WTC11 (cell line): Measurements from ENCODE around the gene SSH3. TPM values are rescaled to one million over a fixed set of nuclear protein-coding genes. Genes with fewer than 3 reads are reported as not detected.

Experiments
- ATAC-seq: fragments of 200-7000 bp; cut with Tn5 transposase; 2 replicates; pipeline ENCODE4 v1.10.0; 2021; ENCODE audit warnings: mild to moderate bottlenecking, moderate library complexity
- CTCF ChIA-PET: fragments of 300-600 bp; sonication (Branson Sonifier 250); formaldehyde crosslinking; loops from one replicate; lab custom pipeline; 2021; ENCODE audit warnings: antibody characterized with exemption; lab: Charles Lee
- POLR2A ChIA-PET: fragments of 350-600 bp; sonication (Branson Sonifier 250); formaldehyde crosslinking; loops from one replicate; lab custom pipeline; 2021; ENCODE audit warnings: antibody characterized with exemption; lab: Charles Lee
- DNase-seq: peaks from one replicate; pipeline ENCODE4 v3.0.0; 2021; ENCODE audit warnings: low spot score
- H3K27ac Mint-ChIP-seq: 2 replicates; pipeline ENCODE4 v1.8.0; 2021; ENCODE audit warnings: mixed read lengths
- H3K27me3 Mint-ChIP-seq: 2 replicates; pipeline ENCODE4 v1.8.0; 2021; ENCODE audit warnings: low read depth, mild to moderate bottlenecking, moderate library complexity, mixed read lengths
- H3K36me3 Mint-ChIP-seq: 2 replicates; pipeline ENCODE4 v1.8.0; 2021; ENCODE audit warnings: mixed read lengths
- H3K4me1 Mint-ChIP-seq: 2 replicates; pipeline ENCODE4 v1.8.0; 2022; ENCODE audit warnings: mixed read lengths
- H3K4me3 Mint-ChIP-seq: 2 replicates; pipeline ENCODE4 v1.8.0; 2021; ENCODE audit warnings: mild to moderate bottlenecking, moderate library complexity, mixed read lengths
- H3K9me3 Mint-ChIP-seq: 2 replicates; pipeline ENCODE4 v1.8.0; 2021; ENCODE audit warnings: mixed read lengths
- ATF1 ChIP-seq: sonication (generic); formaldehyde crosslinking; IDR thresholded peaks from 2 replicates; pipeline ENCODE4 v1.8.1; 2023; ENCODE audit warnings: mild to moderate bottlenecking, moderate library complexity, missing genetic modification reagents
- ATF2 ChIP-seq: sonication (generic); formaldehyde crosslinking; IDR thresholded peaks from 2 replicates; pipeline ENCODE4 v1.8.1; 2022; ENCODE audit warnings: low read depth, missing genetic modification reagents, borderline replicate concordance
- ATF3 ChIP-seq: sonication (generic); formaldehyde crosslinking; conservative IDR thresholded peaks from 2 replicates; pipeline ENCODE4 v1.8.1; 2022; ENCODE audit warnings: mild to moderate bottlenecking, missing genetic modification reagents
- CDX4 ChIP-seq: fragments of 250-450 bp; sonication (Bioruptor Pico); IDR thresholded peaks from 2 replicates; pipeline ENCODE4 v1.9.0; 2021; ENCODE audit warnings: moderate library complexity, mild to moderate bottlenecking, inconsistent platforms, borderline replicate concordance
- CREM ChIP-seq: sonication (generic); formaldehyde crosslinking; IDR thresholded peaks from 2 replicates; pipeline ENCODE4 v1.8.1; 2022; ENCODE audit warnings: mild to moderate bottlenecking, missing genetic modification reagents, moderate library complexity
- GABPB1 ChIP-seq: sonication (generic); formaldehyde crosslinking; IDR thresholded peaks from 2 replicates; pipeline ENCODE4 v1.8.1; 2023; ENCODE audit warnings: mild to moderate bottlenecking, missing genetic modification reagents
- HMGXB4 ChIP-seq: sonication (generic); formaldehyde crosslinking; IDR thresholded peaks from 2 replicates; pipeline ENCODE4 v1.8.1; 2023; ENCODE audit warnings: mild to moderate bottlenecking, moderate library complexity, missing genetic modification reagents
- JUN ChIP-seq: sonication (generic); formaldehyde crosslinking; IDR thresholded peaks from 2 replicates; pipeline ENCODE4 v1.8.0; 2023; ENCODE audit warnings: mild to moderate bottlenecking, missing genetic modification reagents
- MLX ChIP-seq: sonication (generic); formaldehyde crosslinking; IDR thresholded peaks from 2 replicates; pipeline ENCODE4 v1.8.1; 2023; ENCODE audit warnings: mild to moderate bottlenecking, missing genetic modification reagents, moderate library complexity
- MXD4 ChIP-seq: fragments of 250-450 bp; sonication (Bioruptor Pico); IDR thresholded peaks from 2 replicates; pipeline ENCODE4 v1.8.0; 2021; ENCODE audit warnings: mild to moderate bottlenecking, moderate library complexity, borderline replicate concordance
- MYBL2 ChIP-seq: sonication (generic); formaldehyde crosslinking; IDR thresholded peaks from 2 replicates; pipeline ENCODE4 v1.8.1; 2023; ENCODE audit warnings: mild to moderate bottlenecking, moderate library complexity, missing genetic modification reagents
- NFATC4 ChIP-seq: fragments of 250-450 bp; sonication (Bioruptor Pico); IDR thresholded peaks from 2 replicates; pipeline ENCODE4 v1.9.0; 2021; ENCODE audit warnings: mild to moderate bottlenecking
- NFE2L1 ChIP-seq: sonication (generic); formaldehyde crosslinking; IDR thresholded peaks from 2 replicates; pipeline ENCODE4 v1.8.1; 2023; ENCODE audit warnings: missing genetic modification reagents
- NFYB ChIP-seq: sonication (generic); formaldehyde crosslinking; conservative IDR thresholded peaks from 2 replicates; pipeline ENCODE4 v1.8.0; 2022; ENCODE audit warnings: low read depth, missing genetic modification reagents
- TP53 ChIP-seq: sonication (generic); formaldehyde crosslinking; IDR thresholded peaks from 2 replicates; pipeline ENCODE4 v1.8.1; 2023; ENCODE audit warnings: mild to moderate bottlenecking, missing genetic modification reagents
- USF2 ChIP-seq: sonication (generic); formaldehyde crosslinking; IDR thresholded peaks from 2 replicates; pipeline ENCODE4 v1.8.1; 2023; ENCODE audit warnings: mild to moderate bottlenecking, missing genetic modification reagents, moderate library complexity
- ZBTB21 ChIP-seq: sonication (generic); formaldehyde crosslinking; IDR thresholded peaks from 2 replicates; pipeline ENCODE4 v1.8.1; 2023; ENCODE audit warnings: mild to moderate bottlenecking, missing genetic modification reagents, borderline replicate concordance
- ZBTB43 ChIP-seq: sonication (generic); formaldehyde crosslinking; IDR thresholded peaks from 2 replicates; pipeline ENCODE4 v1.8.1; 2023; ENCODE audit warnings: mild to moderate bottlenecking, missing genetic modification reagents
- ZNF232 ChIP-seq: sonication (generic); formaldehyde crosslinking; IDR thresholded peaks from 2 replicates; pipeline ENCODE4 v1.8.0; 2022; ENCODE audit warnings: mild to moderate bottlenecking, missing genetic modification reagents
- ZNF263 ChIP-seq: sonication (generic); formaldehyde crosslinking; IDR thresholded peaks from 2 replicates; pipeline ENCODE4 v1.8.1; 2022; ENCODE audit warnings: low read depth, mild to moderate bottlenecking, moderate library complexity, missing genetic modification reagents
- ZNF317 ChIP-seq: sonication (generic); formaldehyde crosslinking; IDR thresholded peaks from 2 replicates; pipeline ENCODE4 v1.8.1; 2023; ENCODE audit warnings: low read depth, mild to moderate bottlenecking, moderate library complexity, missing genetic modification reagents, borderline replicate concordance
- ZSCAN18 ChIP-seq: fragments of 250-450 bp; sonication (Bioruptor Pico); IDR thresholded peaks from 2 replicates; pipeline ENCODE4 v2.1.2; 2022; ENCODE audit warnings: mild to moderate bottlenecking, moderate library complexity
- total RNA-seq: library from RNA; stranded (reverse); gene quantifications from 3 replicates; pipeline ENCODE4 v1.2.3, GENCODE V29; 2021

The SSH3 gene
- total RNA-seq, 1 experiment from 2014 or later: 42.3 TPM

GRCh38 chr11:67299471-67300191, 3.7 kb upstream of the SSH3 start:
- Mint-ChIP-seq H3K36me3 (peaks cover 38% of the 10 kb centered on the region), H3K4me3 (no peak overlapping the region), H3K27ac (no peak overlapping the region), H3K4me1 (peaks cover 8% of the 10 kb centered on the region), H3K27me3 (peaks cover 3% of the 10 kb centered on the region; the same call in 1 of the 2 replicates), H3K9me3 (peaks cover 15% of the 10 kb centered on the region)
- TF ChIP-seq MYBL2 (CRISPR knock-in tag) (no peak), NFE2L1 (no peak), ZBTB43 (CRISPR knock-in tag) (no peak), MXD4 (CRISPR knock-in tag) (no peak), ZNF263 (CRISPR knock-in tag) (no peak), HMGXB4 (CRISPR knock-in tag) (no peak), CDX4 (CRISPR knock-in tag) (no peak), NFATC4 (CRISPR knock-in tag) (no peak), ZNF232 (CRISPR knock-in tag) (no peak), ZSCAN18 (no peak), USF2 (CRISPR knock-in tag) (no peak), CREM (CRISPR knock-in tag) (no peak), ATF3 (CRISPR knock-in tag) (no peak), NFYB (CRISPR knock-in tag) (no peak)
- ChIA-PET CTCF (interaction anchor here (1.0 to 1.6 kb wide), 2 partner anchors 11 kb away, joined by 3 read pairs; partner anchors contain the start of gene ANKRD13D), POLR2A (no interaction called here)
- ATAC-seq (no peak), DNase-seq (no peak)

GRCh38 chr11:67300256-67300755, 3.0 kb upstream of the SSH3 start:
- Mint-ChIP-seq H3K27me3 (peaks cover 4% of the 10 kb centered on the region; the same call in 1 of the 2 replicates), H3K36me3 (peaks cover 31% of the 10 kb centered on the region), H3K9me3 (peaks cover 15% of the 10 kb centered on the region), H3K4me1 (peaks cover 11% of the 10 kb centered on the region), H3K4me3 (no peak overlapping the region), H3K27ac (no peak overlapping the region)
- CTCF ChIA-PET: interaction anchor here (1.0 to 5.3 kb wide), 3 partner anchors 11 to 82 kb away, joined by 3 to 103 read pairs (median 3); partner anchors contain the start of gene ANKRD13D
- POLR2A ChIA-PET: interaction anchor here (1.2 kb wide), 1 partner anchor 61 kb away, joined by 3 read pairs; no protein-coding TSS in a partner anchor
- DNase-seq (no peak), ATAC-seq (no peak)
- TF ChIP-seq ZNF317 (CRISPR knock-in tag): no peak
- TF ChIP-seq TP53 (CRISPR knock-in tag): no peak
- no peak for TF ChIP-seq ZBTB21
- TF ChIP-seq ATF2 (CRISPR knock-in tag): no peak
- TF ChIP-seq MLX (CRISPR knock-in tag): no peak
- no peak for TF ChIP-seq ATF1
- TF ChIP-seq JUN: no peak
- TF ChIP-seq ZNF263 (CRISPR knock-in tag): no peak
- no peak for TF ChIP-seq ATF3 (CRISPR knock-in tag)
- no peak for TF ChIP-seq GABPB1
- TF ChIP-seq HMGXB4 (CRISPR knock-in tag): no peak
